ENCODE data around the gene ODAD3.

DNA sequence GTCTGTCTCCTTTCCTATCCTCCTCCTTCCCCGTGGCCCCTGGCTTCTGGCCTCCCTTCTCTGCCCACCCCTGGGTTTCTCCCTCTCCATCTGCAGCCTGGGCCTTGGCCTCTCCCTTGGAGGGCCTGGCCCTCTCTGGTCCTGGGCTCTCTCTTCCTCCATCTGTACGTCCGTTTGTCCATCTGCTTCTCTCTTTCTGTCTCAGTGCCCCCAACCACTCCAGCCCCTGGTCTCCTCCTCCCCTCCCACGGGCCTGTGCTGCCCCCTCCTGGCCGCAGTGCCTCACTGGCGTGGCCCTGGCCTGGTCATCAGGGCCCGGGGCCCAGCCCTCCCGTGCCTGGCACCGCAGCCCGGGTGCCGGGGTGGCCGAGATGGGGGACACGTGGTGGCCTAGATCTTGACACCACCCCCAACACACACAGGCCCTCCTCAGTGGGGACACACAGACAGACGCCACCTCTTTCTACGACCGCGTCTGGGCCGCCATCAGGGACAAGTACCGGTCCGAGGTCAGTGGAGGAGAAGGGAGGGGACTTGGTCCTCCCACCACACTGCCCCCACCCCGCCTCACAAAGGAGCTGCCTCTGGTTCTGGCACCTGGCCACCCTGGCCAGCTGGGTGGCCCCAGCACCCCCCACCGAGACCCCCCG, 11.9 kb upstream of the ODAD3 start:
- TF ChIP-seq, protein P1, sequence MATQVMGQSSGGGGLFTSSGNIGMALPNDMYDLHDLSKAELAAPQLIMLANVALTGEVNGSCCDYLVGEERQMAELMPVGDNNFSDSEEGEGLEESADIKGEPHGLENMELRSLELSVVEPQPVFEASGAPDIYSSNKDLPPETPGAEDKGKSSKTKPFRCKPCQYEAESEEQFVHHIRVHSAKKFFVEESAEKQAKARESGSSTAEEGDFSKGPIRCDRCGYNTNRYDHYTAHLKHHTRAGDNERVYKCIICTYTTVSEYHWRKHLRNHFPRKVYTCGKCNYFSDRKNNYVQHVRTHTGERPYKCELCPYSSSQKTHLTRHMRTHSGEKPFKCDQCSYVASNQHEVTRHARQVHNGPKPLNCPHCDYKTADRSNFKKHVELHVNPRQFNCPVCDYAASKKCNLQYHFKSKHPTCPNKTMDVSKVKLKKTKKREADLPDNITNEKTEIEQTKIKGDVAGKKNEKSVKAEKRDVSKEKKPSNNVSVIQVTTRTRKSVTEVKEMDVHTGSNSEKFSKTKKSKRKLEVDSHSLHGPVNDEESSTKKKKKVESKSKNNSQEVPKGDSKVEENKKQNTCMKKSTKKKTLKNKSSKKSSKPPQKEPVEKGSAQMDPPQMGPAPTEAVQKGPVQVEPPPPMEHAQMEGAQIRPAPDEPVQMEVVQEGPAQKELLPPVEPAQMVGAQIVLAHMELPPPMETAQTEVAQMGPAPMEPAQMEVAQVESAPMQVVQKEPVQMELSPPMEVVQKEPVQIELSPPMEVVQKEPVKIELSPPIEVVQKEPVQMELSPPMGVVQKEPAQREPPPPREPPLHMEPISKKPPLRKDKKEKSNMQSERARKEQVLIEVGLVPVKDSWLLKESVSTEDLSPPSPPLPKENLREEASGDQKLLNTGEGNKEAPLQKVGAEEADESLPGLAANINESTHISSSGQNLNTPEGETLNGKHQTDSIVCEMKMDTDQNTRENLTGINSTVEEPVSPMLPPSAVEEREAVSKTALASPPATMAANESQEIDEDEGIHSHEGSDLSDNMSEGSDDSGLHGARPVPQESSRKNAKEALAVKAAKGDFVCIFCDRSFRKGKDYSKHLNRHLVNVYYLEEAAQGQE (IDR thresholded peaks at IDR 0.05; ENCODE audit: insufficient read depth in 1 of 2, low read depth in 2 of 2, low read length in 2 of 2), result no peak
- TF ChIP-seq TAF1 (IDR thresholded peaks at IDR 0.05; ENCODE audit: borderline replicate concordance, insufficient read depth, low read length) (no peak), POLR2AphosphoS5 (IDR thresholded peaks at IDR 0.05; ENCODE audit: low read depth, low read length) (no peak)
